Measurements from ENCODE around the gene ST3GAL4. TPM values are rescaled to one million over a fixed set of nuclear protein-coding genes. Genes with fewer than 3 reads are reported as not detected.

ST3GAL4 gene
- total RNA-seq, 2 donors from 2014 or later, result 27.7 to 98.0 TPM

DNA sequence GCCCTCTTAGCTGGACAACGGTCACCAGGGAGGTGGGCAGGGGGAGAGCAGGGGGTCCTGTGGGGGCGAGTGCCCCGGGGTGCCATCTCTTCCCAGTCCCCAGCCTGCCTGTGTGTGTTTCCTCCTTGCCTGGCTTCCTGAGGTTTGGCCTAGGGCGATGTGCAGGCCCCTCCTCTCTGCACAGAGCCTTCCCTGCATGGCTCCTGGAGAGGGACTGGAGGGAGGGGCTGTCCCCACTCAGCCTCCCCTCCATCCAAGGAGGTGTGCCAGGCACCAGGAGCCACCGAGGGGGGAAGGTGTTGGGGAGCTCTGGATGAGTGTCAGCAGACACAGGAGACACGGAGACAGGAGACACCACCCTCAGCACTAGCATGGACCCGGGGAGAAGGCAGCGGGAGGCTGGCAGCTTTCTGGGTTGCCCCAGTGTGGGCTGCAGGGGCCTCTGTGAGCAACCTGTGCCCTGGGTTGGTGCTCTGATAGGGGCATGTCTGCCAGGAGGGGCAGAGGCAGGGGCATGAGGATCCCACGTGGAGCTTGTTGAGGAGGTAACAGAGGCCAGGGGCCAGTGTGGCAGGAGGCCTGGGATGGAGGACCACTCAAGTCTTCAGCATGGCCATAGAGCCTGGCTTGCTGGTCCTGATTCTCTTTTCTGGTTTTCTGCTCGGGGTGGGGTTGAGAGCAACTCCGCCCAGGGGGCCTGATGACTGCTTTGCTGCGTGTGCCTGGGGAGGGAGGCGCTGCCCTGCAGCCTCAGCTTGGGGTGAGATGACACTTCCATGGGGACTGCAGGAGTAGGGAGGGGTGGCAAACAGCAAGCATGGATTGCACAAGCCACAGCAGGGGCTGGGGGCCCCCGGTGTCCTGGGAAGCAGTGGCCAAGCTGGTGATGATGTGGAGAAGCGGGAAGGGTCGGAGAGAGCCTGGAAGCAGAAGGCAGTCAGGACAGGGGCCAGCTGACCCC lies 78.8 kb downstream of the ST3GAL4 start:
- H3K27ac ChIP-seq, result no peak overlapping the region
- no peak for ATAC-seq (ENCODE audit: insufficient number of reproducible peaks, low FRiP score, low read depth)
- TF ChIP-seq, protein P1, sequence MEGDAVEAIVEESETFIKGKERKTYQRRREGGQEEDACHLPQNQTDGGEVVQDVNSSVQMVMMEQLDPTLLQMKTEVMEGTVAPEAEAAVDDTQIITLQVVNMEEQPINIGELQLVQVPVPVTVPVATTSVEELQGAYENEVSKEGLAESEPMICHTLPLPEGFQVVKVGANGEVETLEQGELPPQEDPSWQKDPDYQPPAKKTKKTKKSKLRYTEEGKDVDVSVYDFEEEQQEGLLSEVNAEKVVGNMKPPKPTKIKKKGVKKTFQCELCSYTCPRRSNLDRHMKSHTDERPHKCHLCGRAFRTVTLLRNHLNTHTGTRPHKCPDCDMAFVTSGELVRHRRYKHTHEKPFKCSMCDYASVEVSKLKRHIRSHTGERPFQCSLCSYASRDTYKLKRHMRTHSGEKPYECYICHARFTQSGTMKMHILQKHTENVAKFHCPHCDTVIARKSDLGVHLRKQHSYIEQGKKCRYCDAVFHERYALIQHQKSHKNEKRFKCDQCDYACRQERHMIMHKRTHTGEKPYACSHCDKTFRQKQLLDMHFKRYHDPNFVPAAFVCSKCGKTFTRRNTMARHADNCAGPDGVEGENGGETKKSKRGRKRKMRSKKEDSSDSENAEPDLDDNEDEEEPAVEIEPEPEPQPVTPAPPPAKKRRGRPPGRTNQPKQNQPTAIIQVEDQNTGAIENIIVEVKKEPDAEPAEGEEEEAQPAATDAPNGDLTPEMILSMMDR (IDR thresholded peaks at IDR 0.05), result no peak

DNA sequence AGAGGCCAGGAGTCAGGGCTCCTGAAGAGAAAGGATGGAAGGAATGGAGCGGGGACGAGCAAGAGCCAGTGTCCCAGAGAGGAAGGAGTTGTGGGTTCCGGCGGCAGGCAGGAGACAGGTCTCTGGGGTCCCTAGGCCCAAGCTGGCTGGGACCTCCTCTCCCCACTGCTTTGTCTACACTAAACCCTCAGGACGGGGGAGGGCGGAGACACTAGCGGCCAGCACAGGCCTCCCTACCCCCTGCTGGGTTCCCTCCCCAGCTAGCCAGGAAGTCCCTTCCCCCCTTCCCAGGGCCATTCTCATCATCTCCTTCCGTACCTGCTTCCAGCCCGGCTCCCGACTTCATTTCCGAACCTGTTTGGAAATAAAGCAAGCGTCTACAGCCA lies 79.5 kb downstream of the ST3GAL4 start:
- Histone ChIP-seq H3K9me3 (no peaks in the 10 kb centered on the region), H3K4me1 (ENCODE audit: control insufficient read depth in 1 of 2, low read depth in 2 of 2) (peaks cover 8 to 11% of the 10 kb centered on the region in 2 donors), H3K36me3 (no peaks in the 10 kb centered on the region), H3K27me3 (replicated peaks; ENCODE audit: insufficient read depth) (no peaks in the 10 kb centered on the region), H3K4me3 (no peak overlapping the region), H3K27ac (no peak overlapping the region)
- TF ChIP-seq, protein P1 (IDR thresholded peaks at IDR 0.05), result no peak
- ATAC-seq (ENCODE audit: insufficient number of reproducible peaks, low FRiP score, low read depth) (no peak), DNase-seq (ENCODE audit: low spot score) (no peak)

More for the DNA sequence above, 78.8 kb downstream of the ST3GAL4 start:
- H3K4me3 ChIP-seq, result no peak overlapping the region
- H3K36me3 ChIP-seq, result no peaks in the 10 kb centered on the region
- H3K9me3 ChIP-seq, result no peaks in the 10 kb centered on the region
- H3K4me1 ChIP-seq (ENCODE audit: control insufficient read depth in 1 of 2, low read depth in 2 of 2), result peaks cover 8 to 11% of the 10 kb centered on the region in 2 donors
- H3K27me3 ChIP-seq (replicated peaks; ENCODE audit: insufficient read depth), result no peaks in the 10 kb centered on the region
- DNase-seq (ENCODE audit: low spot score), result no peak

DNA sequence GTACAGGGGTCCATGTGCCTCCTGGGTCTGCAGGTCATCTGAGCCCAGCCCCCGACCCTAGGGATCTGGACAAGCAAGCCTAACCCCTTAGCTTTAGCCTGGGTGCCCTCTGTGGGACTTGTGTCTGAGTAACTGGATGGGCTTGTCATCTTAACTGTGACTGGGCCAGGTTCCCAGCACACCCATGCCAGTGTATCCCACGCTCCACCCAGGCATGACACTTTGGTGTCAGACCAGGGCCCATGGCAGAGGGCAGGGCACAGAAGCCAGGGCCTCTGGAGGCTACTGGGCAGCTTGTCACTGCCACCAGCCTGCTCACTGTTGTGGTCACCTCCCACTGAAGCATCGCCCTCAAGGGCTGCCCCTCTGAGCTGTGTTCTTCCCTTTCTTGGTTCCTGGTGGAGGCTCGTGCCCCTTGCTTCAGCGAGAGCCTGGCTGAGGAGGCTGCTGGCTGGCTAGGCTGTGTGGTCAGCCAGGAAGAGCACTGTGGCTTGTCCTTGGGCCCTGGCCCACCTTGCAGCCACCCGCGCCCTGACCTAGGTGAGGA lies 80.8 kb downstream of the ST3GAL4 start:
- H3K4me1 ChIP-seq (ENCODE audit: control insufficient read depth in 1 of 2, low read depth in 2 of 2), result peaks cover 8 to 11% of the 10 kb centered on the region in 2 donors
- no peaks in the 10 kb centered on the region for H3K27me3 ChIP-seq (replicated peaks; ENCODE audit: insufficient read depth)
- DNase-seq (ENCODE audit: low spot score) (no peak), ATAC-seq (ENCODE audit: insufficient number of reproducible peaks, low FRiP score, low read depth) (no peak)
- TF ChIP-seq, protein P1 (IDR thresholded peaks at IDR 0.05), result no peak
- no peak overlapping the region for H3K27ac ChIP-seq
- H3K4me3 ChIP-seq, result no peak overlapping the region
- H3K9me3 ChIP-seq, result no peaks in the 10 kb centered on the region
- no peaks in the 10 kb centered on the region for H3K36me3 ChIP-seq

DNA sequence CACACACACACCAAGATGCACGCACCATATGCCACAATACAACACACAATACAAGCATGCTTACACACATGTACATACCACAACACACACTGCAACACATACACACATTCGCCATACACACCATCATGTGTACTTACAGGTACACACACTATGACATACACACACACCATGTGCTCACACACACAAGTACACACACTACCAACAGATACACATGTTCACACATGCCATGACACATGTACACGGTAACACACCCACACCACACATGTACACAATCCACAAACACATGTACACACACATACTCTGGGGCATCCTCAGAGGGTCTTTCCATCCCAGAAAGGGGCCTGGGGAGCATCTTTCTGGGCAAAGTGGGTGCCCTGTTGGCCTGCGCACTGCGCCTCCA lies 82.2 kb downstream of the ST3GAL4 start:
- no peaks in the 10 kb centered on the region for H3K27me3 ChIP-seq (replicated peaks; ENCODE audit: insufficient read depth)
- DNase-seq (ENCODE audit: low spot score) (no peak), ATAC-seq (ENCODE audit: insufficient number of reproducible peaks, low FRiP score, low read depth) (no peak)
- H3K9me3 ChIP-seq, result no peaks in the 10 kb centered on the region
- H3K27ac ChIP-seq, result no peak overlapping the region
- H3K4me1 ChIP-seq (ENCODE audit: control insufficient read depth in 1 of 2, low read depth in 2 of 2), result no peaks in the 10 kb centered on the region
- TF ChIP-seq, protein P1 (IDR thresholded peaks at IDR 0.05), result no peak
- no peak overlapping the region for H3K4me3 ChIP-seq
- H3K36me3 ChIP-seq, result no peaks in the 10 kb centered on the region

DNA sequence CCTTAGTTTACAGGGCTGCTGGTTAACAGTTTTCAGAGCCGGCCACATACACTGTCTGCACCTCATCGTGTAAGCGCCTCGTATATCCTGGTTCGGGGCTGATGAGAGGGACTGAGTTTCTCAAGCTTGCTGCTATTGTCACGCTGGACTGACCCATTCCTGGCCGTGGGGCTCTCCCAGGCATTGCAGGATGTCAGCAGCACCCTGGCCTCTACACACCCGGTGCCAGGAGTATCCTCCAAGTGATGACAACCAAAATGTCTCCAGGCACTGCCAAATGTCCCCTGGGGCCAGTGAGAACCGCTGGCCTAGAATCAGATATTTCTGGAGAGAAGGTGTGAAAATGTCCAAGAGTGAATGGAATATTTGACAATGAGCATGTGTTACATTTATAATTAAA lies 82.8 kb downstream of the ST3GAL4 start:
- Histone ChIP-seq H3K9me3 (no peaks in the 10 kb centered on the region), H3K27ac (no peak overlapping the region), H3K4me3 (no peak overlapping the region), H3K27me3 (replicated peaks; ENCODE audit: insufficient read depth) (no peaks in the 10 kb centered on the region), H3K36me3 (no peaks in the 10 kb centered on the region), H3K4me1 (ENCODE audit: control insufficient read depth in 1 of 2, low read depth in 2 of 2) (no peaks in the 10 kb centered on the region)
- no peak for DNase-seq (ENCODE audit: low spot score)
- no peak for ATAC-seq (ENCODE audit: insufficient number of reproducible peaks, low FRiP score, low read depth)
- TF ChIP-seq, protein P1 (IDR thresholded peaks at IDR 0.05), result no peak
